GM12872 (cell line): ENCODE results near the gene KRTAP9-8.
"Not testable (repeated sequence)": the region's sequence is repeated elsewhere in the genome, so short reads cannot be mapped to it uniquely, and the experiment has no call there.

Experiments used
- TF ChIP-seq, protein P1 (sequence below): IDR thresholded peaks from 3 replicates; pipeline ENCODE4 v1.5.1; 2011; ENCODE audit warnings: low read depth, mild to moderate bottlenecking, low read length, moderate library complexity; ENCODE audit not compliant: insufficient read depth

The KRTAP9-8 gene

DNA sequence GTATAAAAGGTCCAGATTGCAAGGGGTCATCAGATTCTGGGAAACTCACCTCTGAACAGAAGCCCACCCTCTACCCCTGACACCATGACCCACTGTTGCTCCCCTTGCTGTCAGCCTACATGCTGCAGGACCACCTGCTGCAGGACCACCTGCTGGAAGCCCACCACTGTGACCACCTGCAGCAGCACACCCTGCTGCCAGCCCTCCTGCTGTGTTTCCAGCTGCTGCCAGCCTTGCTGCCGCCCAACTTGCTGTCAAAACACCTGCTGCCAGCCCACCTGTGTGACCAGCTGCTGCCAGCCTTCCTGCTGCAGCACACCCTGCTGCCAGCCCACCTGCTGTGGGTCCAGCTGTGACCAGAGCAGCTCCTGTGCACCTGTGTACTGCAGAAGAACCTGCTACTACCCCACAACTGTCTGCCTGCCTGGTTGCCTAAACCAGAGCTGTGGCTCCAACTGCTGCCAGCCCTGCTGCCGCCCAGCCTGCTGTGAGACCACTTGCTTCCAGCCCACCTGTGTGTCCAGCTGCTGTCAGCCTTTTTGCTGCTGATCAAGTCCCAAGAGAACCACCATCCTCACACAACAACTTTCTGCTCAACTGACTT lies 11.9 kb downstream of the KRTAP9-8 start, which contains the start of gene KRTAP9-4:
TSS of gene KRTAP9-4 (plus strand) at position 51 of the 604 bp plus-strand sequence. CDS start at position 85, 34 bp downstream.
- TF ChIP-seq, protein P1, sequence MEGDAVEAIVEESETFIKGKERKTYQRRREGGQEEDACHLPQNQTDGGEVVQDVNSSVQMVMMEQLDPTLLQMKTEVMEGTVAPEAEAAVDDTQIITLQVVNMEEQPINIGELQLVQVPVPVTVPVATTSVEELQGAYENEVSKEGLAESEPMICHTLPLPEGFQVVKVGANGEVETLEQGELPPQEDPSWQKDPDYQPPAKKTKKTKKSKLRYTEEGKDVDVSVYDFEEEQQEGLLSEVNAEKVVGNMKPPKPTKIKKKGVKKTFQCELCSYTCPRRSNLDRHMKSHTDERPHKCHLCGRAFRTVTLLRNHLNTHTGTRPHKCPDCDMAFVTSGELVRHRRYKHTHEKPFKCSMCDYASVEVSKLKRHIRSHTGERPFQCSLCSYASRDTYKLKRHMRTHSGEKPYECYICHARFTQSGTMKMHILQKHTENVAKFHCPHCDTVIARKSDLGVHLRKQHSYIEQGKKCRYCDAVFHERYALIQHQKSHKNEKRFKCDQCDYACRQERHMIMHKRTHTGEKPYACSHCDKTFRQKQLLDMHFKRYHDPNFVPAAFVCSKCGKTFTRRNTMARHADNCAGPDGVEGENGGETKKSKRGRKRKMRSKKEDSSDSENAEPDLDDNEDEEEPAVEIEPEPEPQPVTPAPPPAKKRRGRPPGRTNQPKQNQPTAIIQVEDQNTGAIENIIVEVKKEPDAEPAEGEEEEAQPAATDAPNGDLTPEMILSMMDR: not testable (repeated sequence)

DNA sequence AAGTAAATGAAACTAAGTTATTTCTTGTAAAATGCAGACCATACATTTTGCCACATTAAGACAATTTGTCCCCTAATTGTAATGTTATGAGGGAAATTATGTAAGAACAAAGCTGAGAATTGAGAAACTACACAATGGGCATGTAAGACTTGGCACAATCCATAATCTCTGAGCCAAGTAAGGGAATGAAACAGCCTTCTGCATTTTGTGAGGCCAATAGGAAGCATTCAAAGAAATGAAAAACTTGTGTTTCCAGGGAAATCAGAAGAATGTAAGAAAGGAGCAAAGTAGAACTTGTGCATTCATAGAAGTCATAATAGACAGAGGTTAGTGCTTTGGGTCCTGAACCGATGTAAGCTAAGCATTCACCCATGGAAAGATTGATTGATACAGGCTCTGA lies 13.5 kb downstream of the KRTAP9-8 start:
- TF ChIP-seq, protein P1: no peak

DNA sequence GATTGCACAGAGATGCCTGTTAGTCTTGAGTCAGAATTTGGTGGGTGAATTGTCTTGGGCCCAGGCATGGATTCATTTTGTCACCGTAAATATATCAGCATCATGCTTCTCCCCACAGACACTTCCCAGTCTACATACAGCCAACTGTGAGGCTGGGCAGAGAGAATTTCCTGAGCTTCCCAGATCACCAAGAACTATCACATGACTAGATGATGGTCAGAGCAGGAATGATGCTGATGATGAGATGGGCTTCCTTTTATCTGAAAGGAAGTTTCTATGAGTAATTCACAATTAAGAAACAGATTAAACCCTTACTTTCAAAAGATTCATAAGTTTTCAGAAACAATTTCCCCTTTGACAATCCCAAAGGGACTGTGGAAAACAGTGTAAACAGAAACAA lies 17.1 kb downstream of the KRTAP9-8 start:
- TF ChIP-seq, protein P1: no peak

DNA sequence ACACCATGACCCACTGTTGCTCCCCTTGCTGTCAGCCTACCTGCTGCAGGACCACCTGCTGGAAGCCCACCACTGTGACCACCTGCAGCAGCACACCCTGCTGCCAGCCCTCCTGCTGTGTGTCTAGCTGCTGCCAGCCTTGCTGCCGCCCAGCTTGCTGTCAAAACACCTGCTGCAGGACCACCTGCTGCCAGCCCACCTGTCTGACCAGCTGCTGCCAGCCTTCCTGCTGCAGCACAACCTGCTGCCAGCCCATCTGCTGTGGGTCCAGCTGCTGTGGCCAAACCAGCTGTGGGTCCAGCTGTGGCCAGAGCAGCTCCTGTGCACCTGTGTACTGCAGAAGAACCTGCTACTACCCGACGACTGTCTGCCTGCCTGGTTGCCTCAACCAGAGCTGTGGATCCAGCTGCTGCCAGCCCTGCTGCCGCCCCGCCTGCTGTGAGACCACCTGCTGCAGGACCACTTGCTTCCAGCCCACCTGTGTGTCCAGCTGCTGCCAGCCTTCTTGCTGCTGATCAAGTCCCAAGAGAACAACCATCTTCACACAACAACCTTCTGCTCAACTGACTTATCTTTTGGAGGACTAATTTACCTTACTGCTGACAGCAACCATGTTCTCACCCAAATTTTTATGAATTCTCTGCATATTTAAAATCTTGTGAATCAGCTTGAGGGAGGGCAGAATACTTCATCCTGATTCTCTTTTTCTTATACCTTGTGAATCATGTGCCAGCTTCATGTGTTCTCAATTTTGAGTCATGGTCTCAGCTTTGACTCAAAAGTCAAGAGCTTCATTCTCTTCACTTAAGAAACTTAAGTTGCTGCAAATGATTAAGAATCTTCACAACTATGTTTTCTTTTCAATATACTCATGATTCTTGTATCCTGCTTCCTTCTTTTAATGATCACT lies 17.8 kb downstream of the KRTAP9-8 start, which contains the start of gene KRTAP9-9:
TSS of gene KRTAP9-9 (plus strand) at position 4 of the 910 bp plus-strand sequence.
- TF ChIP-seq, protein P1: not testable (repeated sequence)

DNA sequence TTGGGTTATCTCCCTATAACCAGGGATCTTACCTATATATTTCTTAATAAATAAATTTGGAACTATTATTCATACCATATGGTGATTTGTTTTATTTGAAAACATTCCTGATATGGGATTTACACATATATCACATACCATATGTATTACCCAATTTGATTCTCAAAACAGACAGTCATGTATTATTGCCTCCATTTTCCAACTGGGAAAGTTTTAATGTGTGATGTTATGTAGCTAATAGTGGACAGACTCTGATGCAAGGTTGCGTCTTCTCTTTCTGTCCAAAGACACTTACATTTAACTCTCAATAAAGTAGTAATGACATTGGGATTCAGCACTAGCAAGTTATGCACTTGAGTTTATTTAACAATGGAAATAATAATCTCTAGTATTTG lies 18.5 kb downstream of the KRTAP9-8 start:
- TF ChIP-seq, protein P1: no peak

DNA sequence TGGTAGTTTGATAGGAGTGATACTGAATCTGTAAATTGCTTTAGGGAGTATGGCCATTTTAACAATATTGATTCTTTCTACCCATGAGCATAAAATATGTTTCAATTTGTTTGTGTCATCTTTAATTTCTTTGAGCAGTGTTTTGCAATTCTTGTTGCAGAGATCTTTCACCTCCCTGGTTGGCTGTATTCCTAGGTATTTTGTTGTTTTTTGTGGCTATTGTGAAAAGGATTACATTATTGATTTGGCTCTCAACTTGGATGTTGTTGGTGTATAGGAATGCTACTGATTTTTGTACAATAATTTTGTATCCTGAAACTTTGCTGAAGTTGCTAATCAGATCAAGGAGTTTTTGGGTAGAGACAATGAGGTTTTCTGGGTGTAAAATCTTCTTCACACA lies 20.6 kb downstream of the KRTAP9-8 start:
- TF ChIP-seq, protein P1: no peak

DNA sequence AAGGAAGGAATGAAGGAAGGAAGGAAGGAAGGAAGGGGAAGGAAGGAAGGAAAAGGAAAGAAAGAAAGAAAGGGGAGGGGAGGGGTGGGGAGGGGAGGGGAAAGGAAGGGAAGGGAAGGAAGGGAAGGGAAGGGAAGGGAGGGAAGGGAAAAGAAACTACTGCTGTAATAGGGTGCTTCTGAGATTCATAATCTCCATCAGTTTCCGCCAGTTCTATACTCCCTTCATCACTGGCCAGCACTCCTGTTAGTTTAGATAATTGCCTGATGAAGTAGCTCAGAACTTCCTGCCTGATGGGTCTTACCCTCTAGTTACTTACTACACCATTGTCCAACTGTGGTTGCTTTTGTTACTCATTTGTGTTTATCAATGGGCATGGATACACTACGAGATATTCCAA lies 25.4 kb downstream of the KRTAP9-8 start:
- TF ChIP-seq, protein P1: no peak
